GM19452 (cell line): Measurements from ENCODE around the gene TMEM270.
"Not testable (repeated sequence)": the region's sequence is repeated elsewhere in the genome, so short reads cannot be mapped to it uniquely, and the experiment has no call there.

Experiments
- ATAC-seq: cut with Tn5 transposase; IDR thresholded peaks from one replicate; pipeline ENCODE4 v1.9.1; 2021; ENCODE audit not compliant: unreplicated experiment

The TMEM270 gene

DNA sequence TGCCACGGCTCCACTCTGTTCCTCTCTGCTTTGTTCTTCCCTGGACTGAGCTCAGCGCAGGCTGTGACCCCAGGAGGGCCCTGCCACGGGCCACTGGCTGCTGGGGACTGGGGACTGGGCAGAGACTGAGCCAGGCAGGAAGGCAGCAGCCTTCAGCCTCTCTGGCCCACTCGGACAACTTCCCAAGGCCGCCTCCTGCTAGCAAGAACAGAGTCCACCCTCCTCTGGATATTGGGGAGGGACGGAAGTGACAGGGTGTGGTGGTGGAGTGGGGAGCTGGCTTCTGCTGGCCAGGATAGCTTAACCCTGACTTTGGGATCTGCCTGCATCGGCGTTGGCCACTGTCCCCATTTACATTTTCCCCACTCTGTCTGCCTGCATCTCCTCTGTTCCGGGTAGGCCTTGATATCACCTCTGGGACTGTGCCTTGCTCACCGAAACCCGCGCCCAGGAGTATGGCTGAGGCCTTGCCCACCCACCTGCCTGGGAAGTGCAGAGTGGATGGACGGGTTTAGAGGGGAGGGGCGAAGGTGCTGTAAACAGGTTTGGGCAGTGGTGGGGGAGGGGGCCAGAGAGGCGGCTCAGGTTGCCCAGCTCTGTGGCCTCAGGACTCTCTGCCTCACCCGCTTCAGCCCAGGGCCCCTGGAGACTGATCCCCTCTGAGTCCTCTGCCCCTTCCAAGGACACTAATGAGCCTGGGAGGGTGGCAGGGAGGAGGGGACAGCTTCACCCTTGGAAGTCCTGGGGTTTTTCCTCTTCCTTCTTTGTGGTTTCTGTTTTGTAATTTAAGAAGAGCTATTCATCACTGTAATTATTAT is 28.9 kb upstream of the TMEM270 start:
- no peak for ATAC-seq

DNA sequence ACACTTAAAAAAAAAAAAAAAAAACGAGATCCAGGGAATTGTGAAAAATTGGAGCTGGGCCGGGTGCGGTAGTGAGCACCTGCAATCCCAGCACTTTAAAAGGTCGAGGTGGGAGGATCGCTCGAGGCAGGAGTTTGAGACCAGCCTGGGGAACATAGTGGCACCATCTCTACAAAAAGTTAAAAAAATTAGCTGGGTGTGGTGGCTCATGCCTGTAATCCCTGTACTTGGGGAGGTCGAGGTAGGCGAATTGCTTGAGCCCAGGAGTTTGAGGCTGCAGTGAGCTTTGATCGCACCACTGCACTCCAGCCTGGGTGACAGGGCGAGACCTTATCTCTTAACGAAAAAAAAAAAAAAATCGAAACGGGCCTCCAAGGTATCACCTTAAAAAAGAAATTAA is 28.2 kb upstream of the TMEM270 start:
- no peak for ATAC-seq

- ATAC-seq, result no peak
Observed at GRCh38 chr7:73833251-73833919, 27.6 kb upstream of the TMEM270 start.

- ATAC-seq, result no peak
Observed at GRCh38 chr7:73834626-73835191, 26.2 kb upstream of the TMEM270 start.

GRCh38 chr7:73837167-73837566 is 23.8 kb upstream of the TMEM270 start:
- not testable (repeated sequence) for ATAC-seq

DNA sequence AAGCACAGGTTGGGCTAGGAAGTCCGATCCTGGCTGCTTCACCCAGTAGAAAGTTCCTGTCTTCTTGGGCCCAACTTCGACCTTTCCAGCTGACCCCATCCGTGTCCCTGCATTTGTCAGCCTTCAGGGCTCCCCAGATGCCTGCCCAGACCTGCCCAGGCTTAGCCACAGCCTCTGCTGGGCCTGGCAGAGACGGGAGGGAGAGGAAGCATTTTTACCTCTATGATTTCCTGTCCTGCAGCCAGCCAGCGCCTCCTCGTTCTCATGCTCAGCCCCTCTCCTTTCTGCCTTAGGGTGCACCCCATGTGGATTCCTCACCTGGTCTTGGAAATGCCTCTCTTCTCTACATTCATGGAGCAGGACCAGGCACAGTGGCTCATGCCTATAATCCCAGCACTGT is 22.3 kb upstream of the TMEM270 start:
- no peak for ATAC-seq

DNA sequence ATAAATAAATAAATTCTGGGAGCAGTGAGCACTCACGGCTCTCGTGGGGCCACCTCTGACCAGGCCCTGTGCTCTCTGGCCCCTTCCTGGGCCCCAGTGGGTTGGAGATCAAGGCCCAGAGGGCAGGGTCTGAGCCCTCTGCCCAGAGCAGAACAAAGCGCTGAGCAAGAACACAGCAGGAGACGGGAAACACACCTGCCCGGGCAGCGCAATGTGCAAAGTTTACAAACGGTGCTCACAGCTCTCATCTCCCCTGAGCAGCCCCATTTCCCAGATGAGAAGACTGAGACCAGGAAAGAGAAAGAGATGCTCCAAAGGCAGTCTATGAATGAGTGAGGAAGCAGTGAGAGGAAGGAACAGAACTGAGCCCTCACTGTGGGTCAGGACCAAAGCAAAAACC is 21.7 kb upstream of the TMEM270 start:
- no peak for ATAC-seq

GRCh38 chr7:73839743-73840714 is 20.9 kb upstream of the TMEM270 start:
- ATAC-seq, result no peak

GRCh38 chr7:73840715-73841379 is 20.1 kb upstream of the TMEM270 start:
- no peak for ATAC-seq

DNA sequence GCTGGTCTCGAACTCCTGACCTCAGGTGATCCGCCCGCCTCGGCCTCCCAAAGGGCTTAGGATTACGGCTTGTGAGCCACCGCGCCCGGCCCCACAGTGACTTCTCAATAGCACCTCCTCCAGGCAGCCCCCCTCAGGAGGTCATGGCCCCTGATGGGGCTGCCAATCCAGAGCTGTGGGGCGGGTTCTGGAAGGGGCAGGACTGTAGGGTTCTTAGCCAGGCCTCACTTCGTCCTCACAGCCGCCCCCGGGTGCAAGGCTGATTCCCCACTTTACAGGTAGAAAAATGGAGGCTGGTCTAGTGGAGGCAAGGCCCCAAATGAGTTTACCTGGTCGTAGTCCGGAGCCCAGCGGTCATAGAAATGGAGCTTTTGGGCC is 19.3 kb upstream of the TMEM270 start:
- no peak for ATAC-seq

GRCh38 chr7:73842067-73842976 is 18.6 kb upstream of the TMEM270 start, which contains the start of gene METTL27:
METTL27 (minus strand) TSS chr7:73842516; CDS start chr7:73842140, 376 bp downstream.
- peak; percentile 96 for ATAC-seq

DNA sequence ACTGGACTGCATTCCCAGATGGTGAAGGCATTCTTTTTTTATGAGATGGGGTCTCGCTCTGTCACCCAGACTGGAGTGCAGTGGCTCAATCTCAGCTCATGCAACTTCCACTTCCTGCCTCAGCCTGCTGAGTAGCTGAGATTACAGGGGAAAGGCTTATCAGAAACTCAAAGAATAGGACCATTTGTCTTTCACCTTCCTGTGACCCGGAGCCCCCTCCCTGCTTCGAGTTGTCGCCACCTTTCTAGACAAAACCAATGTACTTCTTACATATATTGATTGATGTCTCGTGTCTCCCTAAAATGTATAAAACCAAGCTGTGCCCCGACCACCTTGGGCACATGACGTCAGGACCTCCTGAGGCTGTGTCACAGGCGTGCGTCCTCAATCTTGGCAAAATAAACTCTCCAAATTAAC is 16.8 kb upstream of the TMEM270 start:
- ATAC-seq, result no peak

GRCh38 chr7:73844848-73845460 is 16.0 kb upstream of the TMEM270 start:
- no peak for ATAC-seq

- ATAC-seq, result not testable (repeated sequence)
Observed at GRCh38 chr7:73845701-73846195, 15.2 kb upstream of the TMEM270 start.

DNA sequence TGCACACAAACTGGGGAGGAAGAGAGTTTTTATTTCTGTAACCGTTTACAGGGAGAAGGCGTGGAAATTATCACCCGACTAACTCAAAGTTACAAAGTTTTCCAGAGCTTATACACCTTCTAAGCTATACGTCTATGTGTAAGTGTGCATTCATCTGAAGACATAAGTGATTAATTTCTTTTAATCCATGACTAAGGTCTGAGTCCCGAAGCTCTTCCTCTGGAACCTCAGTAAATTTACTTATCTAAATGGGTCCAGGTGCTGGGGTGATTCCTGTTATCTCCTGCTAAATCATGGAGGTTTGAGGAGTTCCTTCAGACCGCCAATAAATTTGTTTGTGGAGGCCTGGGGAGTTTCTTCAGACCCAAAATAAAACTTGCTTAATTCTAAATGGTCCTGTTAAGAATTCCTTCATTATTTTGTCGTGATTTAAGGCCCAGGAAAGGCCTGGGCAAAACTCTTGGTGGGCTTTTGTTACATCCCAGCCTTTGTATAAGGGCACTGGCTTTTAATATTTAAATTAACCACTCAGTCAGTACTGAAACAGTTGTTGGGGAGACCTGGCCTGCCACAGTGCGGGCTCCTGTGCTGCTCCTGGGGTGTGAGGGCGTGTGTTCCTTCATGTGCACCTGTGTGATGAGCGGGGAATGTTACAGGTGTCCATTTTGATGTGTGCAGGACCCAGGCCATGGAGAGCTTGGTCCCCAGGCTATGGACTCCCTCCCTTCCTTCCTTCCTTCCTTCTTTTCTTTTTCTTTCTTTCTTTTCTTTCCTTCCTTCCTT is 12.8 kb upstream of the TMEM270 start:
- ATAC-seq, result no peak

GRCh38 chr7:73850781-73851207 is 10.2 kb upstream of the TMEM270 start:
- ATAC-seq, result no peak

- peak; percentile 86 for ATAC-seq
Observed at GRCh38 chr7:73851410-73852338, 9.3 kb upstream of the TMEM270 start.
